Mesendoderm (in vitro differentiated cells): ENCODE measurements around the gene RCN1.
"Not testable (repeated sequence)": the region's sequence is repeated elsewhere in the genome, so short reads cannot be mapped to it uniquely, and the experiment has no call there.

Experiments used
- DNase-seq: peaks from one replicate; pipeline ENCODE4 v3.0.0; 2013
- H2AK5ac ChIP-seq: 2 replicates; pipeline ENCODE4 v1.6.1; 2013; ENCODE audit warnings: low read length, inconsistent platforms
- H2BK120ac ChIP-seq: 2 replicates; pipeline ENCODE4 v1.6.1; 2013; ENCODE audit warnings: low read depth, mild to moderate bottlenecking, low read length, moderate library complexity, mixed read lengths
- H2BK15ac ChIP-seq: replicated peaks from 2 replicates; pipeline ENCODE4 v1.6.1; 2013; ENCODE audit warnings: low read depth, mild to moderate bottlenecking, moderate library complexity
- H2BK5ac ChIP-seq: 2 replicates; pipeline ENCODE4 v1.6.1; 2013; ENCODE audit warnings: low read length, inconsistent platforms
- H3K18ac ChIP-seq: 2 replicates; pipeline ENCODE4 v1.6.1; 2013; ENCODE audit warnings: mild to moderate bottlenecking, low read length, mixed read lengths
- H3K23ac ChIP-seq: one replicate; pipeline ENCODE4 v1.6.1; 2013; ENCODE audit warnings: low read length
- H3K27ac ChIP-seq: 2 replicates; pipeline ENCODE4 v1.5.1; 2013; ENCODE audit warnings: low read depth, mild to moderate bottlenecking, inconsistent platforms, low read length, moderate library complexity
- H3K27me3 ChIP-seq: 2 replicates; pipeline ENCODE4 v1.6.1; 2013; ENCODE audit warnings: low read length, control low read depth, mild to moderate bottlenecking, inconsistent platforms; ENCODE audit not compliant: insufficient read depth, poor library complexity
- H3K36me3 ChIP-seq: 2 replicates; pipeline ENCODE4 v1.6.1; 2013; ENCODE audit warnings: low read length, inconsistent platforms; ENCODE audit not compliant: control insufficient read depth, insufficient read depth
- H3K4ac ChIP-seq: one replicate; pipeline ENCODE4 v1.6.1; 2013; ENCODE audit warnings: low read depth, mild to moderate bottlenecking, low read length, moderate library complexity
- H3K4me1 ChIP-seq: 2 replicates; pipeline ENCODE4 v1.6.1; 2013; ENCODE audit warnings: low read depth, low read length, inconsistent platforms; ENCODE audit not compliant: control insufficient read depth
- H3K4me2 ChIP-seq: 2 replicates; pipeline ENCODE4 v1.6.1; 2013; ENCODE audit warnings: low read length
- H3K4me3 ChIP-seq: 2 replicates; pipeline ENCODE4 v1.5.1; 2013; ENCODE audit warnings: mild to moderate bottlenecking, low read length
- H3K56ac ChIP-seq: one replicate; pipeline ENCODE4 v1.6.1; 2013; ENCODE audit warnings: low read length
- H3K79me1 ChIP-seq: 2 replicates; pipeline ENCODE4 v1.6.1; 2013; ENCODE audit warnings: low read length, inconsistent platforms
- H3K79me2 ChIP-seq: 2 replicates; pipeline ENCODE4 v1.6.1; 2013; ENCODE audit warnings: mild to moderate bottlenecking, low read length; ENCODE audit not compliant: control insufficient read depth, insufficient read depth
- H3K9ac ChIP-seq: 2 replicates; pipeline ENCODE4 v1.6.1; 2013; ENCODE audit warnings: low read length, inconsistent platforms
- H4K5ac ChIP-seq: one replicate; pipeline ENCODE4 v1.6.1; 2013; ENCODE audit warnings: low read length
- H4K8ac ChIP-seq: one replicate; pipeline ENCODE4 v1.6.1; 2013; ENCODE audit warnings: low read depth, mild to moderate bottlenecking, control low read depth, low read length, moderate library complexity
- WGBS: extraction: QIAGEN DNeasy Blood & Tissue Kit; methylation state at CpG from one replicate; pipeline ENCODE4 v1.1.7; 2013; ENCODE audit warnings: low lambda C conversion rate, missing lambda C conversion rate; ENCODE audit not compliant: insufficient coverage; ENCODE audit errors: extremely low coverage; 5-methylcytosine and 5-hydroxymethylcytosine counted together

The RCN1 gene

DNA sequence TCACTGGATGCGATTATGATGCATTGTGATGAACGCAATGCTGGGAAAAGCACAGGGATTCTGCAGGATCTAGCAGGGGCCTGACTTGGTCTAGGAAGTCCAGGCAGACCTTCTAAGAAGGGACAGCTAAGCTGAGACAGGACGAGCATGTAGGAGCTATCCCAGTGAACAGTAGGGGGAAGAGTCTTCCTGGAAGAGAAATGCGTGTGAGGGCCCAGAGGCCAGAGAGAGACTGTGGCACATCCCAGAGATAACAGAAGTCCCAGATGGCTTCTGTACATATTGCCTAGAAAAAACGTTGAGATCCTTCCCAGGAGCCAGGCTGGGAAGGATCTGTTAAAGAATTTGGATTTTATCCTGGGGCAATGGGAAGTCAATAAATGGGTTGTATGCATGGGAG is 24.6 kb downstream of the RCN1 start:
- Histone ChIP-seq H3K4ac (no peak overlapping the region), H3K4me3 (no peak overlapping the region), H3K4me2 (no peak overlapping the region), H3K79me1 (no peaks in the 10 kb centered on the region), H3K79me2 (no peaks in the 10 kb centered on the region), H2BK15ac (no peak overlapping the region), H2AK5ac (no peak overlapping the region), H3K36me3 (no peaks in the 10 kb centered on the region), H3K27ac (no peak overlapping the region), H3K27me3 (no peaks in the 10 kb centered on the region), H3K56ac (no peak overlapping the region), H3K4me1 (no peaks in the 10 kb centered on the region), H3K18ac (no peak overlapping the region), H4K5ac (no peak overlapping the region), H3K23ac (no peak overlapping the region), H3K9ac (no peak overlapping the region), H2BK5ac (no peak overlapping the region), H4K8ac (no peak overlapping the region), H2BK120ac (no peak overlapping the region)
- WGBS = no CpG with 5 or more reads among the region's 5 CpGs
- DNase-seq = peak; percentile 22

DNA sequence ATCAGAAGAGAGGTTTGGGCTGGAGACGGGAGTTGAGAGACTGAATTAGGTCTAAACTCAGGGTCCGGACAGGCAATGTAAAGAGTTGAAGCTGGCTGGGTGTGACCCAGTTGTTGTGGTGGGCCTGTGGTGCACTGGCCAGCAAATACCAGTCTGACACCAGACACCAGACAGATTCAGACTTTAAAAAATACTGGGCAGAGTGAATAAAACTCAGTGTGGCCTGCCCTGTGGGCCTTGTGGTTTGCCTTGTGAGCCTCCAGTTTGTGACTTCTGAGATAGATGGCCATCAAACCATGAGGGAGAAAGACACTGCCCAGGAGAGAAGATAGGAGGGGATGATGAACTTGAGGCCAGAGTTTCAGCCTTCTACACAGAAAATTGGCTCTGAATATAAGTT is 25.8 kb downstream of the RCN1 start:
- H3K79me2 ChIP-seq = no peaks in the 10 kb centered on the region
- H3K4me1 ChIP-seq = no peaks in the 10 kb centered on the region
- no peak overlapping the region for H2AK5ac ChIP-seq
- H3K27ac ChIP-seq = no peak overlapping the region
- no peak overlapping the region for H2BK5ac ChIP-seq
- H4K5ac ChIP-seq = no peak overlapping the region
- H4K8ac ChIP-seq = no peak overlapping the region
- no peaks in the 10 kb centered on the region for H3K27me3 ChIP-seq
- no peak overlapping the region for H3K18ac ChIP-seq
- no peak overlapping the region for H3K4me2 ChIP-seq
- no peaks in the 10 kb centered on the region for H3K36me3 ChIP-seq
- H3K4me3 ChIP-seq = no peak overlapping the region
- H2BK120ac ChIP-seq = no peak overlapping the region
- WGBS = no CpG with 5 or more reads among the region's 2 CpGs
- no peak overlapping the region for H3K9ac ChIP-seq
- no peak overlapping the region for H3K4ac ChIP-seq
- H3K56ac ChIP-seq = no peak overlapping the region
- no peak for DNase-seq
- H2BK15ac ChIP-seq = no peak overlapping the region
- H3K23ac ChIP-seq = no peak overlapping the region
- no peaks in the 10 kb centered on the region for H3K79me1 ChIP-seq

DNA sequence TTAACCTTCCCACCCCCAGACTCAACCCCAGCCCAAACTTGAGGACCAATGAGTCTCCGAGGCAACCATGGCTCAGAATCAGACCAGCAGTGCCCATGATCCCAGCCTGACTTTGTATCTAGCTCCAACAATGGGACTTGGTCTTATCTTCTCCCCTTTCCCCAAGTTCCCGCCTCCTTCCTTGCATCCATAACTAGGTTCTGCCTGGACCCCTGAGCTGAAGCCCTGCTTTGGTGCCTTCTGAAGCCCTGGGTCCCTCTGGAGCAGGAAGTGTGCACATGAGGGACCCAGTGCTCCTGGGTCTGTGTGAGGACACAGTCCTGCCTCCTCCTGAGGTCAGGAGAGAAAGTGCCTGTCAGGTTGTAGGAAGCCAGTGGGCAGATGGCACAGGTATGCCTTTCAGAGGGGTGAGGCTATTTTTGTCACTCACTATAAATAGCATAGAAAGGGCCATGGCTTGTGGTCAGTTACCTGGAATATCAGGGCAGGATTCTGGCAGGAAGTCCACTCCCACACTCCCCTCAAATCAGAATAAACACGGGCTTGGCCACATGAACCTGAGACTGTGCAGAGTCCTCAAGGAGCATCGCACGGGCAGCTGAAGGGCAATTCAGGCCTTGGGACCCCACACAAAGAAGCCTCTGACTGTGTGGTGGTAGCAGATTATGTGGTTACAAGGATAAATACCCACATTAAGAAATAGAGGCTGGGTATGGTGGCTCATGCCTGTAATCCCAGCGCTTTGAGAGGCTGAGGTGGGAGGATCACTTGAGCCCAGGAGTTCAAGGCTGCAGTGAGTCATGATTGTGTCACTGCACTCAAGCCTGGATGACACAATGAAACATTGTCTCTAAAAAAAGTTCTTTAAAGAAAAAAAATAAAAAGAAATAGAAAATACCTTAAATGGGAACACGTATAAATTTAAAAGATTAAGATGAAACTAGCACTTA is 27.4 kb downstream of the RCN1 start:
- no peak overlapping the region for H4K5ac ChIP-seq
- H2AK5ac ChIP-seq = no peak overlapping the region
- H2BK120ac ChIP-seq = no peak overlapping the region
- no peak overlapping the region for H2BK5ac ChIP-seq
- no peak overlapping the region for H3K4me3 ChIP-seq
- no peak overlapping the region for H4K8ac ChIP-seq
- no peak overlapping the region for H3K23ac ChIP-seq
- no peaks in the 10 kb centered on the region for H3K79me1 ChIP-seq
- no peak overlapping the region for H3K56ac ChIP-seq
- no peak overlapping the region for H3K27ac ChIP-seq
- H3K79me2 ChIP-seq = no peaks in the 10 kb centered on the region
- H3K27me3 ChIP-seq = no peaks in the 10 kb centered on the region
- H3K36me3 ChIP-seq = no peaks in the 10 kb centered on the region
- no peak overlapping the region for H3K4me2 ChIP-seq
- no peak overlapping the region for H3K9ac ChIP-seq
- H2BK15ac ChIP-seq = no peak overlapping the region
- H3K4me1 ChIP-seq = no peaks in the 10 kb centered on the region
- H3K4ac ChIP-seq = no peak overlapping the region
- no peak for DNase-seq
- no peak overlapping the region for H3K18ac ChIP-seq
- WGBS = no CpG with 5 or more reads among the region's 7 CpGs

DNA sequence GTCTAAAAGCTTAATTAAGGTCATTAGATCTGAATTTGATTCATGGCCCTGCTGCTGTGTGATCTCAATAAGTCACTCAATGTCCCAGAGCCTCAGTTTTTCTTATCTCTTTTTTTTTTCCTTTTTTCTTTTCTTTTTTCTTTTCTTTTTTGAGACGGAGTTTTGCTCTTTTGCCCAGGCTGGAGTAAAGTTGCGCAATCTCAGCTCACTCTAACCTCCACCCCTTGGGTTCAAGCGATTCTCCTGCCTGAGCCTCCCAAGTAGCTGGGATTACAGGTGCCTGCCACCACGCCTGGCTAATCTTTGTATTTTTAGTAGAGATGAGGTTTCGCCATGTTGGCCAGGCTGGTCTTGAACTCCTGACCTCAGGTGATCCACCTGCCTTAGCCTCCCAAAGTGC is 28.3 kb downstream of the RCN1 start:
- not testable (repeated sequence) for H2BK15ac ChIP-seq, H3K4ac ChIP-seq, H3K27ac ChIP-seq, H3K4me1 ChIP-seq, H3K18ac ChIP-seq, H3K36me3 ChIP-seq, H3K23ac ChIP-seq, H3K79me1 ChIP-seq, H2BK120ac ChIP-seq, H4K5ac ChIP-seq, H3K4me2 ChIP-seq, H4K8ac ChIP-seq, H3K9ac ChIP-seq, DNase-seq, H2AK5ac ChIP-seq, H3K4me3 ChIP-seq, H3K56ac ChIP-seq, H3K79me2 ChIP-seq, H3K27me3 ChIP-seq, H2BK5ac ChIP-seq
- WGBS = no CpG with 5 or more reads among the region's 5 CpGs

DNA sequence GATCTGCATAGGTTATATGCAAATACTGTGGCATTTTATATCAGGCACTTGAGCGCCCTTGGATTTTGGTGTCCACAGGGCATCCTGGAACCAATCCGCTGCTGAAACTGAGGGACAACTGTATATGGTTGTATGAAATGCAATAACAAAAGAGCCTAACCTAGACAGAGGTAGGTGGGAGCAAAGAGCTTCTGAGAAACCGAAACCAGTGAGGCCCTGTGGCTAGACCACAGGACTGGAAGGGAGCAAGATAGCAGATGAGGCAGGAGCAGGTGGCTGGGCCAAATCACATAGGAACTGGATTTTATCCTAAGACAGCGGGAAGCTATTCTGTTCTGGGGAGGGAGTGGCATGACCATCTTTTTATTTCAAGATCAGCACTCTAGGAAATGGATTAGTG is 30.1 kb downstream of the RCN1 start:
- no peak for DNase-seq
- whole genome bisulfite sequencing = no CpG with 5 or more reads among the region's 4 CpGs
- no peaks in the 10 kb centered on the region for H3K79me2 ChIP-seq
- no peak overlapping the region for H4K5ac ChIP-seq
- no peaks in the 10 kb centered on the region for H3K4me1 ChIP-seq
- no peak overlapping the region for H4K8ac ChIP-seq
- no peak overlapping the region for H3K4me2 ChIP-seq
- no peaks in the 10 kb centered on the region for H3K79me1 ChIP-seq
- no peak overlapping the region for H3K9ac ChIP-seq
- no peak overlapping the region for H3K4ac ChIP-seq
- no peak overlapping the region for H2BK15ac ChIP-seq
- no peak overlapping the region for H2BK5ac ChIP-seq
- H3K4me3 ChIP-seq = no peak overlapping the region
- H3K27me3 ChIP-seq = no peaks in the 10 kb centered on the region
- no peak overlapping the region for H2AK5ac ChIP-seq
- H3K18ac ChIP-seq = no peak overlapping the region
- no peaks in the 10 kb centered on the region for H3K36me3 ChIP-seq
- H3K23ac ChIP-seq = no peak overlapping the region
- no peak overlapping the region for H3K56ac ChIP-seq
- no peak overlapping the region for H3K27ac ChIP-seq
- H2BK120ac ChIP-seq = no peak overlapping the region

DNA sequence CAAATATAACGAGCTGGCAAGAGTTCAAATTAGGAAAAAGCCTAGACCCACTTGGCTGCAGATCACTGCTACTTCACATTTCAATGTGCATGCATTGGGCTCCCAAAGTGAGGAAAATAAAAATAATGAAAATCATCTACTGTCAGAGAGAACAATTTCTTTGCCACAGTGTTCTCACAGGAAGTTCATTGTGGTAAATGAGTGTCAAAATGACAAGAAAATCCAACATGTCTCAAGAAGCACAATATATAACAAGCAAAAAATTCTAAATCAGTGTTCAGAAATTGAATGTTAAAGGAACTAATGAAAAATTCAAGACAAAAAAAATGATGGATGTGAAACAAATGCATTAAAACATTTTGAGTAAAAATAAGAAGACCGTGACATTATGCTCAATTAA is 31.3 kb downstream of the RCN1 start:
- WGBS = no CpG with 5 or more reads among the region's 2 CpGs
- Histone ChIP-seq H3K4me1 (no peaks in the 10 kb centered on the region), H3K4ac (no peak overlapping the region), H3K56ac (no peak overlapping the region), H3K9ac (no peak overlapping the region), H4K8ac (no peak overlapping the region), H2BK15ac (no peak overlapping the region), H2BK5ac (no peak overlapping the region), H3K79me2 (no peaks in the 10 kb centered on the region), H3K4me2 (no peak overlapping the region), H3K36me3 (no peaks in the 10 kb centered on the region), H3K27ac (no peak overlapping the region), H3K18ac (no peak overlapping the region), H3K79me1 (no peaks in the 10 kb centered on the region), H2BK120ac (no peak overlapping the region), H3K23ac (no peak overlapping the region), H4K5ac (no peak overlapping the region), H2AK5ac (no peak overlapping the region), H3K27me3 (no peaks in the 10 kb centered on the region), H3K4me3 (no peak overlapping the region)
- no peak for DNase-seq
